Measurements from ENCODE around the gene DLGAP1. TPM values are rescaled to one million over a fixed set of nuclear protein-coding genes. Genes with fewer than 3 reads are reported as not detected.

The DLGAP1 gene
- total and polyA plus RNA-seq, 2 of the 13 experiments (the other 11 are each of a cell fraction or from before 2014, with no cell fraction given) = 0.01 TPM; not detected in 1

GRCh38 chr18:3879836-3880120 lies 575.3 kb downstream of the DLGAP1 start:
- no peak overlapping the region for H3K27ac ChIP-seq (ENCODE audit: extremely low read length, insufficient read depth, low read length)
- in situ Hi-C loops (cut with HindIII; ENCODE audit: extremely low pct_ligation_motif_present, low pct_unique_long_range_greater_than_20kb) (no loop called here), intact Hi-C loops (cut with micrococcal nuclease; ENCODE audit: unreplicated experiment) (no loop called here)
- H3K36me3 ChIP-seq (replicated peaks in 1 of 2; ENCODE audit: control insufficient read depth in 1 of 2, insufficient read depth in 2 of 2, low read length in 2 of 2) = no peaks in the 10 kb centered on the region
- H3K79me2 ChIP-seq (ENCODE audit: insufficient read depth, low read length) = no peaks in the 10 kb centered on the region
- peaks cover 0 to 10% of the 10 kb centered on the region in 2 experiments; a peak in 1 of 5 replicates for H3K27me3 ChIP-seq (ENCODE audit: control insufficient read depth in 1 of 2, insufficient read depth in 2 of 2, low read length in 2 of 2)
- no peak for FAIRE-seq
- no peaks in the 10 kb centered on the region for H4K20me1 ChIP-seq (ENCODE audit: insufficient read depth, low read length)
- H3K4me3 ChIP-seq (replicated peaks in 1 of 3; ENCODE audit: insufficient read depth in 1 of 3, low read depth in 2 of 3, low read length in 3 of 3) = no peak overlapping the region
- no peak overlapping the region for H3K4me2 ChIP-seq (ENCODE audit: low read depth, low read length)
- H2AFZ ChIP-seq (ENCODE audit: low read length) = no peak overlapping the region
- no peak for ATAC-seq
- no peak for DNase-seq (ENCODE audit: low spot score)
- no peak overlapping the region for H3K9ac ChIP-seq (ENCODE audit: insufficient read depth, low read depth, low read length)
- no peak for TF ChIP-seq ZNF652 (CRISPR knock-in tag; IDR thresholded peaks at IDR 0.05; ENCODE audit: borderline replicate concordance, low read depth)
- no peak for TF ChIP-seq POGK (CRISPR knock-in tag; conservative IDR thresholded peaks at IDR 0.05)
- no peak for TF ChIP-seq ZNF674 (CRISPR knock-in tag; IDR thresholded peaks at IDR 0.05; ENCODE audit: low read depth)
- TF ChIP-seq ZNF747 (CRISPR knock-in tag; IDR thresholded peaks at IDR 0.05; ENCODE audit: borderline replicate concordance) = no peak
- TF ChIP-seq ZNF362 (CRISPR knock-in tag; IDR thresholded peaks at IDR 0.05; ENCODE audit: borderline replicate concordance) = no peak
- no peak for TF ChIP-seq ERF (CRISPR knock-in tag; IDR thresholded peaks at IDR 0.05)
- TF ChIP-seq ZSCAN30 (CRISPR knock-in tag; IDR thresholded peaks at IDR 0.05) = no peak
- no peak for TF ChIP-seq THAP11 (CRISPR knock-in tag; IDR thresholded peaks at IDR 0.05)
- no peak for TF ChIP-seq FOXA1 (IDR thresholded peaks at IDR 0.05)
- TF ChIP-seq FOXA1 (CRISPR knock-in tag; IDR thresholded peaks at IDR 0.05) = no peak
- no peak for TF ChIP-seq E2F5 (CRISPR knock-in tag; conservative IDR thresholded peaks at IDR 0.05)
- TF ChIP-seq ESRRA (CRISPR knock-in tag; IDR thresholded peaks at IDR 0.05; ENCODE audit: low read depth) = no peak
- no peak for TF ChIP-seq ZNF614 (CRISPR knock-in tag; IDR thresholded peaks at IDR 0.05; ENCODE audit: borderline replicate concordance)
- TF ChIP-seq RBAK (CRISPR knock-in tag; IDR thresholded peaks at IDR 0.05) = no peak
- CTCF ChIA-PET (ENCODE audit: low intra/inter-chr PET ratio, low total read pairs) = no interaction called here
- no peaks in the 10 kb centered on the region for H3K4me1 ChIP-seq (ENCODE audit: insufficient read depth, low read length)
- H3K9me3 ChIP-seq (ENCODE audit: low read length) = no peaks in the 10 kb centered on the region
- no TSS peak for BruUV-seq (replicated peaks)
- POLR2A ChIA-PET = no interaction called here
- 93% methylated on average over 6 of the region's 19 CpGs for WGBS (ENCODE audit: low lambda C conversion rate)

Data from HepG2 (cell line).